ENCODE measurements around the gene AIMP1.
"Not testable (repeated sequence)": the region's sequence is repeated elsewhere in the genome, so short reads cannot be mapped to it uniquely, and the experiment has no call there.

AIMP1 gene

DNA sequence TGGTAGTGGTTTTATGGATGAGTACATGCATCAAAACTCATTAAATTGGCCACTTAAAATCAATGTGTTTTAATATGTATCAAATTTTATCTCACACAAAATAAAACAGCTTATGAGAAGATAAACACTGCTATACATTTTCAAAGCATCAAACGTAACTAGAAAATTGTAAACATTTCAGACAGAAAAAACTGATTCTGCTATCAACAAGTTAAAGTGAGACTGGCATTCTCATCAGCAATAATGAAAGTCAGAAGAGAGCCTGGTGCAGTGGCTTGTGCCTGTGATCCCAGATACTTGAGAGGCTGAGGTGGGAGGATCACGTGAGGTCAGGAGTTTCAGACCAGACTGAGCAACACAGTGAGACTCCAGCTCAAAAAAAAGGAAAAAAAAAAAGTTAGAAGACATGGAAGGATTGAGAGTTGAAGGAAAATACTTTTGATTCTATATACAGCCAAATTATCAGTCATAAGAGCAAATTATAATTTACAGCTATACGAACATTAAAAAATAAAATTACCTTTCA, 3.3 kb upstream of the AIMP1 start:
- no peak for FAIRE-seq

DNA sequence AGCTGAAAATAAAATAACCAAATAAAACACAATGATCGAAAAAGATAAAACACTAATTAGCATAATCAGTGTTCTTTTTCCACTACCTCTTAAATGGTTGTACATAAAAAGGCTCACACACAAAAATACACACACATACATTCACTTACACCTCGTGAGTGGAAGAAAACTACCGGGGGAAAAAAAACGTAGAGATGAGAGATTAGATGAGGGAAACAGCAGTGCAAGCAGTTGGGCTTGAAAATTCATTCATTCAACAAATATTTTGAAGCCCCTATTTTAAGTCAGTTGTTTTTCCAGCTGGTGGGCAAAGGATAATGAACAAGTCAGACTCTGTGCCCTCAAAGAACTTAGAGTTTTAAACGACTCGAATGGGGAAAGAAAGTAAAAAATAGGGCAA, 1.4 kb upstream of the AIMP1 start:
- no peak for FAIRE-seq

- FAIRE-seq = no peak
Measured at GRCh38 chr4:106315476-106315967, 828 bp upstream of the AIMP1 start.

- no peak for FAIRE-seq
Measured at GRCh38 chr4:106316773-106317409, 541 bp downstream of the AIMP1 start.

- no peak for FAIRE-seq
Measured at GRCh38 chr4:106317815-106318214, 1.5 kb downstream of the AIMP1 start.

- FAIRE-seq = no peak
Measured at GRCh38 chr4:106318511-106318910, 2.2 kb downstream of the AIMP1 start.

DNA sequence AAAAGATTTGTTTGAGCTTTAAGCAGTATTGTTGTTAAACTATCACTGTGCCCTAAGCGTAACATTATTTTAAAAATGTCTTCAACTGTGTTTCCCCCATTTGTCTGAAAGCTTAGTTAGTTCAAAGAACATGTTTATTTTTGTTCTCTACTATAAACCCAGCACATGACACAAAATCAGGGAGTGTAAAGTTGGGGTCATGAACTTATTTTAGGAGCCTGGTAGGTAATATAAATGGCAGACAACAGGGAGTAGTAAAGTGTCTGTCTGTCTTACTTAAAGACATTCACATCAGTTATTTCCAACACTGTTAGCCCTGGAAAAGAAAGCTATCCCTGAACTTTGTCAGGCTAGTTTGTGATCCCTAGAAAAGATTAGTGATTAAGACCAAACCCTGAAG, 3.9 kb downstream of the AIMP1 start:
- no peak for FAIRE-seq

GRCh38 chr4:106321168-106321567, 4.8 kb downstream of the AIMP1 start:
- not testable (repeated sequence) for FAIRE-seq

GRCh38 chr4:106321814-106322213, 5.5 kb downstream of the AIMP1 start:
- not testable (repeated sequence) for FAIRE-seq

DNA sequence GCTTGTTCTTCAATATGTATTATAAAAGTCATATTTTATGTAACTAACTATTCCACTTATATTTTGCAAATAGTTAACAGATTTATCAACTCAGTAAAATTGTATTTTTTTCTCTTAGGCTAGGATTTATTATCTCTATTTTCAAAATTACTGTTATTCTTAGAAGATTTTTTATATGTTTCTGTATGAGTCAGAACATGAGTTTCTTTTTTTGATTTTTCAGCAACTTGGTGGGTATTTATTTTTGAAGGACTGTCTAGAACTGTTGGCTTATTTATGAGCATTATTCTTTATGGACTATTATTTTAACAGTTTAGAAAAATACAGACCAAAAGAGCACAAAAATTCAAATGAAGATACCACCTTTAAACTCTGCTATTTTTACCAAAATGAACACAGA, 6.8 kb downstream of the AIMP1 start:
- FAIRE-seq = peak; percentile 50

DNA sequence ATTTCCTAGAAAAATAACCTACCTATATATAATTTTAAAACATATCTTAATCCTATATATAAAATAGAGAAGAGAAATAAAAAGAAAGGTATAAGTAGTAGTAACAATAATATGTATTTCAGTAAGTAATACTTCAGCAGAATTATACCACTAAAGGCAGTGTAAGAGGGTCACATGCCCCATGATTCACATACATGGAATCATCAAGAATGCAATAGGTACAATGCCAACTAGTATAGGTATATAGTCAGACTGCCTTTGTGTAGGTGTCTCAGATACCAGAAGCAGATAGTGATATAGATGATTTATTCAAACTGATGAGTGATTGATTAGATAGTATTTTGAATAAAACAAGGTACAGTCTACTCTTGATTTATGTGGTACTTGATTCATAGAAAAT, 9.4 kb downstream of the AIMP1 start:
- no peak for FAIRE-seq

- peak; percentile 63 for FAIRE-seq
Measured at GRCh38 chr4:106329041-106329618, 12.8 kb downstream of the AIMP1 start.

GRCh38 chr4:106333186-106333585, 16.8 kb downstream of the AIMP1 start:
- FAIRE-seq = no peak

GRCh38 chr4:106334741-106335470, 18.6 kb downstream of the AIMP1 start:
- no peak for FAIRE-seq

- FAIRE-seq = no peak
Measured at GRCh38 chr4:106336618-106337017, 20.3 kb downstream of the AIMP1 start.

DNA sequence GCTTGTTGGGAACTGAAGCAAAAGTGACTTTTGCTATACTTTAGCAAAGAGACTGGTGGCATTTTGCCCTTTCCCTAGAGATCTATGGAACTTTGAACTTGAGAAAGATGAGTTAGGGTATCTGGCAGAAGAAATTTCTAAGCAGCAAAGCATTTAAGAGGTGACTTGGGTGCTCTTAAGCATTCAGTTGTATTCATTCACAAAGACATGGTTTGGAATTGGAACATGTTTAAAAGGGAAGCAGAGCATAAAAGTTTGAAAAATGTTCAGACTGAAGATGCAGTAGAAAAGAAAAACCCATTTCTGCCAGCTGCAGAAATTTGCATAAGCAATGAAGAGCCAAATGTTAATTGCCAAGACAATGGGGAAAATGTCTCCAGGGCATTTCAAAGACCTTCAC, 21.6 kb downstream of the AIMP1 start:
- no peak for FAIRE-seq

DNA sequence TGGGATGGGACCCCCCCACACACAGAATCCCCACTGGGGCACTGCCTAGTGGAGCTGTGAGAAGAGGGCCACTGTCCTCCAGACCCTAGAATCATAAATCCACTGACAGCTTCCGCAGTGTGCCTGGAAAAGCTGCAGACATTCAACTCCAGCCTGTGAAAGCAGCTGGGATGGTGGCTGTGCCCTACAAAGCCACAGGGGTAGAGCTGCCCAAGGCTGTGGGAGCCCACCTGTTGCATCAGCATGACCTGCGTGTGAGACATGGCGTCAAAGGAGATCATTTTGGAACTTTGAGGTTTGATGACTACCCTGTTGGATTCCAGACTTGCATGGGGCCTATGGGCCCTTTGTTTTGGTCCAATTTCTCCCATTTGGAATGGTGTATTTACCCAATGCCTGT, 22.3 kb downstream of the AIMP1 start:
- FAIRE-seq = no peak

- no peak for FAIRE-seq
Measured at GRCh38 chr4:106339431-106339830, 23.1 kb downstream of the AIMP1 start.

GRCh38 chr4:106340774-106341173, 24.4 kb downstream of the AIMP1 start:
- no peak for FAIRE-seq

DNA sequence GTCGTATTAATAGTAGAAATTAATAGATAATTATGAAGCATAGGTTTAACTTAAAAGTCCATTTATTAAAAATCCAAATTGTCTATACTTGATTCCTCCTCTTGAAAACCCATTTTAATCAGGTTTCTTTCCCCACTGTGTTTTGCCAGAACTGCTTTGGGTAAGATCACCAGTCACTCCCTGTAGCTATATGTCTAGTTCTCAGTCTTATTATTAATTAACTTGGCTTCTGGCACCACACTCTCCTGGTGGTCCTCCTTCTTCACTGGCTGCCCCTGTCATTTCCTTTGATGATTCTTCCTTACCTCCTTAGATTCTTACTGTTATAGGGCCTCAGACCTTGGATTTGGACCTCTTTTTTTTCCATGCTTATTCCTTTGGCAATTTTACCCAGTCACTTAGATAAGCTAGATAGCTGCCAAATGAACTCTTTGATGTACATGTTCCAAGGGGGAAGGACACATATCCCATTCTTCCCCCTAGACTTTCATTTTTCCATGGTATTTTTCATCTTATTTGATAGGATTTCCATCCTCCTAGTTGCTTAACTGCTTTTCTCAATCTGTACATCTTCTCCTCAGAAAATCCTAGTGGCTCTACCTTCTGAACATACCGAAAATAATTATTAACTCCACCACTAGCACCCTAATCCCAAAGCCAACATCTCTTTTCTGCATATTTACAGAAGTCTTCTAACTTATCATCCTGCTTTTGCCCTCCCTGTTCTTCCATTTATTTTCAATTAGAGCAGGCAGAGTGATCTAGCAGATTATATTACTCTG, 27.7 kb downstream of the AIMP1 start:
- FAIRE-seq = no peak

GRCh38 chr4:106344647-106344970, 28.3 kb downstream of the AIMP1 start:
- no peak for FAIRE-seq

GRCh38 chr4:106347167-106347566, 30.8 kb downstream of the AIMP1 start:
- FAIRE-seq = no peak

DNA sequence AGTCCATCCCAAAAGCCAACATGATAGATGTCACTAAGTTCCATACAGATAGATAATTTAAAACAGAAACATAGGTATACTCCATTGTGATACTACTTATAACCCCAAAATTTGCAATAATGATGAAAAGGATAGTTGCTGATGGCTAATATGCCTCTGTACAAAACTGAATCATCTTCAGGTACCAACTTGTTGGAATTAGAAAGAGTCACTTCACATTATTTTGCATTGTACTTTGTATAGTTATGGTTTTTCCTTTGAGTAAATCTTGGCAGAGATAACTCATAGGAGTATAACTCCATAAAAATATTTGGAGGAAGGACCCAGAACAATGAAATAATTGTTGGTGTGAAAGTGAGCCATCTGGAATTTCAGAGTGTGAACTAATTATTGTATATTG, 34.7 kb downstream of the AIMP1 start:
- FAIRE-seq = no peak
